Hematopoietic multipotent progenitor cell treated with erythropoietin and hydrocortisone succinate and interleukin-3 and kit ligand, for 17 days (in vitro differentiated cells): Measurements from ENCODE around the gene CAVIN1.
"Not testable (repeated sequence)": the region's sequence is repeated elsewhere in the genome, so short reads cannot be mapped to it uniquely, and the experiment has no call there.

Source experiments
- DNase-seq: peaks from one replicate; pipeline ENCODE4 v3.0.0-alpha.2; 2015; ENCODE audit warnings: low spot score

Gene CAVIN1

GRCh38 chr17:42378959-42379594 lies 44.0 kb downstream of the CAVIN1 start:
- no peak for DNase-seq

GRCh38 chr17:42378359-42378958 lies 44.6 kb downstream of the CAVIN1 start:
- no peak for DNase-seq

GRCh38 chr17:42373896-42374295 lies 49.2 kb downstream of the CAVIN1 start:
- DNase-seq = no peak

DNA sequence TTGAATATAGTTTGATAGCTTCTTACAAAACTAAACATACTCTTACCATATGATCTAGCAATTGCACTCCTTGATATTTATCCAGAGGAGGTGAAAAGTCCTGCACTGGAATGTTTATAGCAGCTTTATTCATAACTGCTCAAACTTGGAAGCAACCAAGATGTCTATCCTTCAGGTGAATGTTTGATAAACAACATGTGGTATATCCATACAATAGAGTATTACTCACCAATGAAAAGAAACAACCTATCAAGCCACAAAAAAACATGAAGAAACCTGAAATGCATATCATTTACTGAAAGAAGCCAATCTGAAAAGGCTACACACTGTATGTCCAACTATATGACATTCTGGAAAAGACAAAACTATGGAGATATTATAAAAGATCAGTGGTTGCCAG lies 50.9 kb downstream of the CAVIN1 start:
- no peak for DNase-seq

DNA sequence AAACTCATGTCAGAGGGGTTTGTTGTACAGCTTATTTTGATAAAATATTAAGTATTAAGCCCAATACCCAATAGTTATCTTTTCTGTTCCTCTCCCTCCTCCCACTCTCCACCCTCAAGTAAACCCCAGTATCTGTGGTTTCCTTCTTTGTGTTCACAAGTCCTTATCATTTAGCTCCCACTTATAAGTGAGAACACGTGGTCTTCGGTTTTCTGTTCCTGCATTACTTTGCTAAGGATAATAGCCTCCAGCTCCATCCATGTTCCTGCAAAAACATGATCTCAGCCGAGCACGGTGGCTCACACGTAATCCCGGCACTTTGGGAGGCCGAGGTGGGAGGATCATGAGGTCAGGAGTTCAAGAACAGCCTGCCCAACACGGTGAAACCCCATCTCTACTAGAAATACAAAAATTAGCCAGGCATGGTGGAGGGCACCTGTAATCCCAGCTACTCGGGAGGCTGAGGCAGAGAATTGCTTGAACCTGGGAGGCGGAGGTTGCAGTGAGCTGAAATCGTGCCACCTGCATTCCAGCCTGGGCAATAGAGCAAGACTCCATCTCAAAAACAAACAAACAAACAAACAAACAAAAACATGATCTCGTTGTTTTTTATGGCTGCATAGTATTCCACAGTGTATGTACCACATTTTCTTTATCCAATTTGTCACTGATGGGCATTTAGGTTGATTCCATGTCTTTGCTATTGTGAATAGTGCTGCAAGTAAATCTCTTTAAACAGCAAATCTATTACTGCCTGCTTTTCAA lies 54.1 kb downstream of the CAVIN1 start:
- not testable (repeated sequence) for DNase-seq

GRCh38 chr17:42368310-42368709 lies 54.7 kb downstream of the CAVIN1 start:
- not testable (repeated sequence) for DNase-seq

- not testable (repeated sequence) for DNase-seq
These were observed 56.7 kb downstream of the CAVIN1 start for GRCh38 chr17:42366176-42367023.

GRCh38 chr17:42365136-42365535 lies 57.9 kb downstream of the CAVIN1 start:
- DNase-seq = no peak

- no peak for DNase-seq
These were observed 59.1 kb downstream of the CAVIN1 start for GRCh38 chr17:42363767-42364585.

GRCh38 chr17:42363231-42363630 lies 59.8 kb downstream of the CAVIN1 start:
- DNase-seq = no peak

DNA sequence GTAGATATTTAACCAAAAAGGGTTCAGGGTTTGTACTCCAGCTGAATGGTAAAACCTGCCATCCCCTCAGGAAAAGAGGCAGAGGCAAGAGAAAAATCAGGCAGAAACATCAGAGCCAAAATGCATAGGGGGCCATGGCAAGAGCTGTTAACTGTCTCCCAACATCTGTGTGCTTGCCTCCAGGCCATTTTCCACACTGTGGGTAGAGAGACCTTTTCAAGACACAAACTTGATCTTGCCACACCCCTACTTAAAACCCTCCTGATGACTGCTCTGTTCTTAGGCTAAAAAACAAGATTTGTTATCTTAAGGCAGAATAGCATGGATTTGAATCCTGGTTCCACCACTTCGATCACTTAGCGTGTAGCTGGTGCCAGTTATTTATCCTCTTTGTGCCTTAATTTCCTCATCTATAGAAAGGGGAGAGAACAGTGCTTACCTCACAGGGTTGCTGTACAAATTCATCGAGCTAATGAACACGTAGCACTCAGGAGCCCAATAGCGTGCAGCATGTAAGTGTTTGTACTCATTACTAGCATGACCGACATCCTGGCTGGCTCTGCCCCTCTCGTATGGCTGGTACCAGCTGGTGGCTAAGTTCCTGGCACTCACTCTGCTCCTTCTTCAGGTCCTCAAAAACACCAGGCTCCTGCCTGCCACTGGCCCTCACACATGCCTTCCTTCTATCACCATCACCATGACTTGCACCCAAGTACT lies 60.7 kb downstream of the CAVIN1 start:
- DNase-seq = no peak

DNA sequence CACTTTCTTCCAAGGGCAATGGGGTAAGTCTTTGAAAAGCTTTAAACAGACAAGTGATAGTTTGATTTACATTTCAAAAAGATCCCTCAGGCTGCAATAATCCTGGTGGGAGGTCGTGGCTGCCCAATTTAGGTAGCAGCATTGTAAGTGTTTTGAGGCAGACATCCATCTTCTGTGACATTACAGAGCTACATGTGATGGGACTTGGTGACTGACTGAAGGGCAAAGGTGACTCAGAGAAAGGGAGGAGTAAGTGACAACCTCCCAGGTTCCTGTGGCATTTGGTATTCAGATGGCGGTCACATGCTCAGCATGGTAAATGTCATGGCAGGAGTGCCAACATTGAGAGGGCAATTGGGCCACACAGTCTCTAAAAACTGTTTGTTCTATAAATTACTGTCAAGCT lies 61.3 kb downstream of the CAVIN1 start:
- DNase-seq = no peak

DNA sequence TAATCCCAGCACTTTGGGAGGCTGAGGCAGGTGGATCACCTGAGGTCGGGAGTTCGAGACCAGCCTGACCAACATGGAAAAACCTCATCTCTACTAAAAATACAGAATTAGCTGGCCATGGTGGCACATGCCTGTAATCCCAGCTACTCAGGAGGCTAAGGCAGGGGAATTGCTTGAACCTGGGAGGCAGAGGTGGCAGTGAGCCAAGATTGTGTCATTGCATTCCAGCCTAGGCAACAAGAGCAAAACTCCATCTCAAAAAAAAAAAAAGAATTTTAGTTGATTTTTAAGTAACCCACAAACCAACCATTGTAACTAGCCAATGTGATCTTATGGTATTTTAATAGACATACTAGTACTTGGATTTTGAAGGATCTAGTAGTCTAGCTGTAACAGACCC lies 62.7 kb downstream of the CAVIN1 start:
- DNase-seq = not testable (repeated sequence)

GRCh38 chr17:42359133-42359532 lies 63.9 kb downstream of the CAVIN1 start:
- no peak for DNase-seq

- no peak for DNase-seq
These were observed 64.6 kb downstream of the CAVIN1 start for GRCh38 chr17:42358434-42358833.

GRCh38 chr17:42354956-42355843 lies 67.9 kb downstream of the CAVIN1 start:
- DNase-seq = no peak
